Cortex of kidney (tissue), 1 donor: ENCODE measurements around the gene NAA80.
"Not testable (repeated sequence)": the region's sequence is repeated elsewhere in the genome, so short reads cannot be mapped to it uniquely, and the experiment has no call there.

ENCODE experiments used
- DNase-seq: peaks from one replicate; lab custom pipeline; 2025; lab: John Stamatoyannopoulos, UW

The NAA80 gene

DNA sequence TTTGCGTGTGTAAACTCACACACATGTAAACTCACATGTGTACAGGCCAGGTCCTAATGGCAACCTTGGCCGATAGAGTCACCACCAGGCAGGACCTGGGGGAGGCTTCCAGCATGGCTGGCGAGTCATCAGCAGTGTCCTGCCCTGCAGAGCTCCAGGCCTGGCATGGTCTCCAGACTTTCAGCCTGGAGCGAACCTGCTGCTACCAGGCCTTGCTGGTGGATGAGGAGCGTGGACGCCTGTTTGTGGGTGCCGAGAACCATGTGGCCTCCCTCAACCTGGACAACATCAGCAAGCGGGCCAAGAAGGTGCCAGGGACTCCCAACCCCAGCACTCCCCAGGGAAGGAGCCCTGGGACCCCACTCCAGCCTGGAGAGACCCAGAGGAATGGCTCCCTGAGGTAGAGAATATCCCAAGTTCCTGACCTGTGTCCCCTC is 29.2 kb downstream of the NAA80 start:
- no peak for DNase-seq

DNA sequence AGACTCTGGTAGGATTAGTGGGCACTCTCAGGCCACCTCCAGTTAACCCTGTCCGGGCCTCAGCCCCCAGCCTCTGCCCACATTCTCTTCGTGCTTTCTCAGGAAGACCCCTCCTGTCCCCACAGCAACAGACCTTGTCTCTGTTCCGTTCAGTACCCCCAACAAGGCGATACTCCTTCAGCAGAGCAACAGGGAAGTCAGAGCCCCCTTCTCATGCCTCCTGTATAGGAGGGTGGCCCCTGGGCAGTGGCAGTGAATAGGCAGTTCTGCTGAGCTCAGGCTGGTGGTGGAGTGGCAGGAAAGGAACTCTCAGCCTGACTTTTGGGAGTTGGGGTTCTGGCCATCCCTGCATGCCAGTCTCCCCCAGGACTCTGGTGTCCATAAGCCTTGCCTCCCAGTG is 29.7 kb downstream of the NAA80 start:
- no peak for DNase-seq

DNA sequence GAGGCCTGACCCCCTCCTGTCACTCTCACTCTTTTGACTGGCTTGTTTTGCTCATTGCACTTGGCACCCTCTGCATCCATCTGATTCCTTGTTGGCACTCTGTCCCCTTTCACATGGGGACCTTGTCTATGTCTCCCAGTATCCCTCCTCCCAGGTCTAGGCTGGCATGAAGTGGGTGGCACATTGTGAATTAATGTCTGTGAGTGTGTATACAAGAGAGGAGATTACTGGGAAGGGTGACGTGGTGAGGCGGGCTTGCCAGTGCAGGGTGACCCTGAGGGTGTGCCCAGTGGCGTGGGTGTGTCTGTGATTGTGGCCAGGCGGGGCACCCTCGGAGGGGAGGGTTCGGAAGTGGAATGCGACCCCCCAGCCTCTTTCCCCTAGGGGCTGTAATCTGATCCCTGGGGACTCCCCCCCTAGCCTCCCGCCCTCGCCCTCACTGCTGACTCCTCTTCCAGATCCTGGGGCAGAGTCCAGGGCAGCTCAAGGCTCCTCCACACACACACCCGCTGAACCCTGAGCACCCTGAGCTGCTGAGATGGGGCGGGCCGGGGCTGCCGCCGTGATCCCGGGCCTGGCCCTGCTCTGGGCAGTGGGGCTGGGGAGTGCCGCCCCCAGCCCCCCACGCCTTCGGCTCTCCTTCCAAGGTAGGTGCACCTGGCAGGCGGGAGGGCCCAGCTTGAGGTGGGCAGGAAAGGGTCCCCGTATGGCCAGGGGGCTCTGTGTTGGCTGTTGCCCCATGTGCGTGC is 30.3 kb downstream of the NAA80 start, which contains the start of gene SEMA3B:
Gene SEMA3B, plus strand, starts transcription at position 445 of the 749 bp plus-strand sequence. Its CDS starts 94 bp downstream, at position 539.
- no peak for DNase-seq

DNA sequence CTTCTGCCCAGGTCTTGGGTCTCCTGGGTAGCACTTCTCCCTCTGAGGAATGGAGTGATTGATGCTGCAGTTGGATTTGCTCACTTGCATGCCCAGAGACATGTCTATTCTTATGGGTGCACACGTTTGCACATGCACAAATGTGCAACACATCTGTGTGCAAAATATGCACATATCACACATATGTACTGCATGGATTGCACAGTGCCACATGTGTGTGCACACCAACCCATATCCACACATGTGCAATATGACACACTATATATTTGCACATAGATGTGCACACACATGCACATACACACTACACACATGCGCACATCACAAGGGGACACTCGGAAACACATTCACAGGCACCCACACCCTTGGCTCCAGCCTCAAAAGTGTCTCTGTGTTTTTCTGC is 30.9 kb downstream of the NAA80 start:
- no peak for DNase-seq

DNA sequence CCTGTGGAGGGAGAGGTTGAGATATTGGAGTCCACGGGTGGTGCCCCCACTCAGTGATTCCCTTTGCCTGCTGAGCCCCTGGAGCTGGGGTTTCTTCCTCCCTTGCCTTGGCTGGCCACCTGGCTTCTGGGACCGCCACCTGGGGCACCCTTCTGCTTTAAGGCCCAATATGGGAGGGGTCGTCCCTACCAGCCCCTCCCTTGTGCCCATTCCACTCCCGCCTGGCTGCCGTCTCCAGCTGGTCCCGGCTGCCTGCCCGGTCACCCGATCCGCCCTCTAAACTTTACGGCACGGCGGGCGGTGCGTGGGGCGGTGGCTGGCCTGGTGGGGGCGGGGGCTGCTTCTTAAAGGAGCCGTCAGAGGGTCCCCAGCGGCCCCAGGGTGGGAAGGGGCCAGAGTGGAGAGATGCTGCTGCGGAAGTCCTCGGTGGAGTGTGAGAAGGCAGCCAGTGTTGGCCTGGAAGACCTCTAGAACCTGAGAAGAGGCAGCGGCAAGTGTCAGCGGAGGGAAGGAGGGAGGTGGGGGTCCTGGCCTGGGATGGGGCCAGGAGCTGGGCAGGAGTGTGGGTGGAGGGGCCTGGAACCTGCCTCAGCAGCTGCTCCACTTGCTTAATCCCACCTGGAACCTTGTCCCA is 31.8 kb downstream of the NAA80 start:
- DNase-seq = no peak

DNA sequence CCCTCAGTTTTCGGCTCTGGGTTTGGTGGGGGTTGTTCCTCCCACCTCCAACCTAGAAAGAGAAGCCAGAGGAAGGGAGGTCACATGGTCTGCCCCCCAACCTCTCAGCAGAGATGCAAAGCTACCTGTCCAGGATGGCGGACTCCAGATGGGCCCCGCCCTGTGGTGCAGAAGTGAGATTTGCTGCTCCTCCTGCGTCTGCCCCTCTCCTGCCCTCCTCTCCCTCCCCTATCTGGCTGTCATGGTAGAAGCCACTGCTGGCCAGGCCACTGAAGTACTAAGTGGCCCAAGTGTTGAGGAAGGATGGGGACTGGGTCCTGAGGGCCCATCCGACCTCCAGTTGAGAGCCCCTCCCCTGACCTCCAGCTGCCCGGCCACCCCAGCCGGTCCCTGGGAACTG is 32.4 kb downstream of the NAA80 start:
- no peak for DNase-seq

DNA sequence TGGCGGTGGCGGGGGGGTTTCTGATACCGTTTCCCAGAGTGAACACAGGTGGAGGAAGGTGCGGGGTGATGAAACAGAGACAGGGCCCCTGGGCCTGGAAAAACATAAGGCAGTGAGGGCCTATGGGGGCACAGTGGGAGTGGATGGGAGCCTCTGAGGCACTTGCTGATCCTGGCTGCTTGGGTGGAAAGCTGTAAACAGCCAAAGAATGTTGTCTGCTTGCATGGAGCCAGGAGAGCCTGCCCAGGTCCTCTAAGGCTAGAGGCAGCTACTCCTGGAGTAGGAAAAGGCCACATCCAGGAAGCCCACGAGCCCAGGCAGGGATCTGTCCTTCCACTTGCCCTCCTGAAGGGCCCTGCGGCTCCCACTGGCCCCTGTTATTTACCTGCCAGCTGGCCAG is 33.2 kb downstream of the NAA80 start:
- DNase-seq = no peak

DNA sequence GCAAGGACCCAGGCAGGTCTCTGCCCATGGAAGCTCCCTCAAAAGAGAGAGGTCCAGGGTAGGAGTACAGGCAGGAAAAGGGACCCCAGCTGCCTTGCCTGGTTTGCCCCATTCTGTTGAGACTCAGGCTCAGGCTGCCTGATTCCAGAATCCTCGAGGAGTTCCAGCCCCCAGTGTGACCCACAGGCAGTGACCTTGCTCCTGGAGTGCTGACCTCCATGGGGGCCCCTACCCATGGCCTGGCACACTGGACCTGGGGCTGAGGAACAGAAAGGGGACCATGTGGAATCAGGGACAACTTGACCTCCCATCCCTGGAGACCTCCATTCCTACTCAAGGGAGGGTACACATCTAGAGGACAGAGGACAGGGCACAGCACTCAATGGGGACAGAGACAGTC is 33.6 kb downstream of the NAA80 start:
- DNase-seq = no peak

DNA sequence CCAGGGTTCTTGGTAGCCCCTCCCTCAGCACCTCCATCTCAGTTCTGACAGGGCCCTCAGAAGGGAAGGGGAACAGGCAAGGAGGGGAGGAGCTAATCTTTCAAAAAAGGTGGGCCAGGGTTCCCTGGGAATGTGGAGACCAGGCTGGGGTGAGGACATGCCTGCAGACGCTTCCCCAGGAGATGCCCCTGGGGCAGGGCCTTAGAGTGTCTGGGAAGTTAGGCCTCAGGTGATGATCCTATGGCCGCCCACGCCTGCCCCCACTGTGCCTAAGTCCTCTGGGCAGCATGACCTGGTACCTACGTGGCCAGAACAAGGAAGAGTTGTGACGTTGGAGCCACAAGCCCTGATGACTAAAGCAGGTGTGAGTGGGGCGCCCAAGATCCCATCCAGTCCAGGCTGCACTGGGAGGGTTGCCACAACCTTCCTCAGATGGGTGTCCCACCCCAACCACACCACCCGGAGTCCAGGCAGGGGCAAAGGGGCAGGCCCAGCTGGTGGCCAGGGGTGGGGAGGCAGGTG is 34.2 kb downstream of the NAA80 start:
- no peak for DNase-seq

DNA sequence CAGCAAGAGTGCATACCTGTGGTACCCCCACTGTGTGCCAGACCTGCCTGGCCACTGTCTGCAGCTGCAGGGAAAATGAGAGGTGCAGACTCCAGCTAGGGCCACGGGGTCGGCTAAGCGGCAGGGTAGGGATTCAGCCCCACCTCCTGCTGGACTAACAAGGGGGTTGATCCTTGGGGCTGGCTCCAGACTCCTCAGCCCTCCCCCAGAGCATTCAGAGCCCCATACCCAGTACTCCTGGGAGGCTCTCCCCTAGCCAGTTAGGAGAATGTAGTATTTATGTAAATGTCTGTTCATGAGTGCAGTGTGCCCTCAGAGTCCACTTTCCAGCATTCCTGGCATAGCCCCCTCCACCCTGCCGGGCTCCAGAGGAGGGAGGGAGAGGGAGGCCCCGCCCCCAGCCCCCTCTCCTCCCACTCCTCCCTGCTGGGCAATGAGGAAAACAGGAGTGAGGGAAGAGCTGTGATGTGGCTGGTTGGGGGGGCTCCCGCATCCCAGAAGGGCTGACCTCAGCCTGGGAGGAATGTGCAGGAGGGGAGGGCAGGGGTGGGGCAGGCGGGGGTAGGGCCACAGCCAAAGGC is 34.7 kb downstream of the NAA80 start:
- DNase-seq = no peak

DNA sequence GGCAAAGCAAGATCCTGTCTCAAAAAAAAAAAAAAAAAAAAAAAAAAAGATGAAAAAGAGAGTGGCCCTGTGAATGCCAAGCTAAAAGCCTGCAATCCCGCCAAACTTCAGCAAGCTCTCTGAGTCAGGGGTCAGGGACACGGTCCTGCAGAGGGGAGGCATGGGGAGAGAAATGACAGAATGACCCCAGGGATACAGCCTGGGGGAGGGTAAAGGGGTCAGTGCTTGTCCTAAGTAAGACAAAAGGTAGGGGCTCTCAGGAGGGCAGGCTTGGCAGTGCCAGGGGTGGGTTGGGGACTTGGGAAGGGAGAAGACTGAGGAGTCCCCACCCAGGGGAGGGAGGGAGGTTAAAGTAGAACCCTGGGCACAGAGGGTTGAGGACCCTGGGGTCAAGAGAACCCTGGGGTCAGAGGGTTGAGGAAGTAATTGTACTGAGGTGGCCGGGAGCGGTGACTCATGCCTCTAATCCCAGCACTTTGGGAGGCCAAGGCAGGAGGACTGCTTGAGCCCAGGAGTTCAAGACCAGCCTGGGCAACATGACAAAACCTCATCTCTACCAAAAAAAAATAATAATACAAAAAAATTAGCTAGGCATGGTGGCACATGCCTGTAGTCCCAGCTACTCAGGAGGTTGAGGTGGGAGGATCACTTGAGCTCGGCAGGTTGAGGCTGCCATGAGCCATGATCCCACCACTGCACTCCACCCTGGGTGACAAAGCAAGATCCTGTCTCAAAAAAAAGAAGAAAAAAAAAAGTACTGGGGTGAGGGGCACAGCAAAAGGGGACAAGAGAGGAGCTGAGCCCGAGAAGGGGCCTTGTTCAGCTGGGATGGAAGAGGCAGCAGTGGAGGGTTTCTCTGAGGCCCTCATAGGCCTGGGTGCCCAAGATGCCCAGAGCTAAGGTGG is 35.5 kb downstream of the NAA80 start:
- no peak for DNase-seq

DNA sequence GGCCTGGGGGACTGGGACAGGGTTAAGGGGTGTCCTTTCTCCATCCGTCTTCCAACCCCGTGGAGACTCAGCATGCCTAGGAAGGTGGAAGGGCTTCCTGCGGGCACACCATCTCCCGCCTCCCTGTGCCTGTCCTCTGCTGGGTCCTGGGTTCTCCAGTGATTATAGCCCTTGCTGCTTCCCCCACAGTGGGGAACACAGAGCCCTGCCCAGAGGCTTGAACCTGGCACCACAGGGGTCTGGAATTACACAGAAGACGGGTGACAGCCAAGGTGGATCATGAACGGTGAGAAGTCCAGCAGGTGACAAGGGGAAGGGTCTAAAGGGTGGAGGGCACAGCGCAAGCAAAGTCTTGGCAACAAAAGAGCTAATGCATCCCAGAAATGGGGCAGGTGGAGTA is 36.4 kb downstream of the NAA80 start:
- no peak for DNase-seq

DNA sequence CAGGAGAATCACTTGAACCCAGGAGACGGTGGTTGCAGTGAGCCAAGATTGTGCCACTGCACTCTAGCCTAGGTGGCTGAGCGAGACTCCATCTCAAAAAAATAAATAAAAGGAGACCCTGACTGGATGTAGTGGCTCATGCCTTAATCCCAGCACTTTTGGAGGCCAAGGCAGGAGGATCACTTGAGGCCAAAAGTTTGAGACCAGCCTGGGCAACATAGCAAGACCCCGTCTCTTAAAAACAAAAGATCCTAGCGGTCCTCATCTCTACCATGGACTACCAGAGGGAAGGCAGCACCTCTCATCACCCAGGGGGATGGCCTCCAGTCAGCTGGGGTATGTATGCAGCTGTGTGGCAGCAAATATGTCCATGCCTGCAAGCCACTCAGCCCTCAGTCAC is 37.0 kb downstream of the NAA80 start:
- DNase-seq = not testable (repeated sequence)

DNA sequence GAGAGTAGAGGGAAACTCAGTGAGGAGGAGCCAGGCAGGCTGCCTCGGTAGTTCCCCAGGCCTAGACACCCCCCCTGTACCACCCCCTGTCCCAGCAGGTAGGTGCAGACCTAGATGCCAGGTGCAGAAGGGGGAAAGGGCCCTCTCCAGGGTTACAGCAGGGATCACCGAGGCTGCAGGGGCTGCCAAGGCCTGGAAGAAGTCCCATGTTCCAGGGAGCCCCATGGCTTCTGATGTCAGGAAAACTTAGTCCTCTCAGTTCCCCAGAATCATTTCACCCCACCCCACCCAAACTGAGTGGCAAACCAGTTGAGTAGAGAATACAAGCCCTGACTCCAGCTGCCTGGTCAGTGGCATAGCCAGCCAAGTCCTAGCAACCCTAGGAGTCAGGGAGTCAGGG is 37.7 kb downstream of the NAA80 start:
- no peak for DNase-seq

DNA sequence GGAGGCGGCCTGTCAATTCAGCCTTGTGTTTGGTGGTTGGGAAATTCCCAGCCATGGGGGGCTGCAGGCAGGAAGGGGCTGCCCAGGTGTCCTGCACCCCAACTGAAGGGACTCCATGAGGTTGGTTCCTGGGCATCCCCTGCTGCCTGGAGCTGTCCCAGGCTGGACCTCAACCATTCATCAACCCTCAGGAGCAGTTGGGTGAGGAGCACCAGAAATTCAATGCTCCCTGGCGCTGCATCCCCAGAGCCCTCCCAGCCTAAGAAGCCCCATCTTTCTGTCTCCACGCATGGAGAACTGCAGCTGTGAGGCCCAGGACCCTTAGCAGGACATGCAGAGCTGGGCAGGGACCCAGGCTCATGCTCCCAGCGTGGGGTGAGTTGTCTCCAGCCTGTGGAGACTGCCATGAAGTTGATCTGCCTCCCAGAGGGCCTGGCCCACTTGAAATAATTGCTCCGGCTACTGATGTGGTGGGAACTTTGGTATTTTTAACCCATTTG is 38.2 kb downstream of the NAA80 start:
- no peak for DNase-seq

DNA sequence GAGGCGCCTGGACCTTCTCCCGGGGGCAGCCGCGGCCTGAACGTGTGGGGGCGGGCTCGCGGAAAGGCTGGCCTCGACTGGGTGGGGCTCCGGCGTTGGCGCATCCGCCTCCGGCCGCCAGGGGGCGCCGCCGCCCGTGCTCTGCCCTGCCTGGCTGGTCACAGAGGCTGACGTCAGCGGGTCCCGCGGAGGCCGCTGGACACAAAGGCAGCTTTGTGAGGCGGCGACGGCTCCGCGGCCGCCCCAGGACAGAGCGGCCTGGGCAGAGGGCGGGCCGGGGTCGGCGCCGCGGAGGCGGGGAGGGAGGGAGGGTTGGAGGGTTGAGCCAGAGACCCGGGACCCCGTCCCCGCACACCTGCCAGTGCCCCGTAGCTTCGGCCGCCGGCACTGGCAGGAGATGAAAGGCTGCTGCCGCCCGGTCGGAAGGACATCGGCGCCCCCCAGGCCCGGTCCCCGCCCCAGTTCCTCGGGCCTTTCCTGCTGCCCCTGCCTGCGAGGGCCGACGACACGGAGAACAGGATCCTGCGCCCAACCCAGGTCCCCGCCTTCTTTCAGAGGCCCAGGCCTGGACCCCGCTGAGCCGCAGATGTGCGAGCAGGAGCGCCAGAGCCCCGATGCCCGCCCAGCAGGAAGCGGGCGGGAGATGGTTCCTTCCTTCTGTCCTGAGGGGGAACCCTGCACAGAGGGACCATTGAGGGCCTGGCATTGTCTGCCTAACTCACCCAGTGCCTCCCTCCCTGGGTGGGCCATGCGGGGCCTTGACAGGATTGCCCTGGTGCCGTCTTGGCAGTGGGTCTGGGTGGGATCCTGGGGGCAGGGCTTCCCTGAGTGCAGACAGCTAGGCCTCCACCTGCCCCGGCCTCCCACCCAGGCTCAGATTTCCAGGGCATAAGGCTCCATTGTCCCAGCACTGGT is 38.9 kb downstream of the NAA80 start:
- DNase-seq = peak; percentile 67

DNA sequence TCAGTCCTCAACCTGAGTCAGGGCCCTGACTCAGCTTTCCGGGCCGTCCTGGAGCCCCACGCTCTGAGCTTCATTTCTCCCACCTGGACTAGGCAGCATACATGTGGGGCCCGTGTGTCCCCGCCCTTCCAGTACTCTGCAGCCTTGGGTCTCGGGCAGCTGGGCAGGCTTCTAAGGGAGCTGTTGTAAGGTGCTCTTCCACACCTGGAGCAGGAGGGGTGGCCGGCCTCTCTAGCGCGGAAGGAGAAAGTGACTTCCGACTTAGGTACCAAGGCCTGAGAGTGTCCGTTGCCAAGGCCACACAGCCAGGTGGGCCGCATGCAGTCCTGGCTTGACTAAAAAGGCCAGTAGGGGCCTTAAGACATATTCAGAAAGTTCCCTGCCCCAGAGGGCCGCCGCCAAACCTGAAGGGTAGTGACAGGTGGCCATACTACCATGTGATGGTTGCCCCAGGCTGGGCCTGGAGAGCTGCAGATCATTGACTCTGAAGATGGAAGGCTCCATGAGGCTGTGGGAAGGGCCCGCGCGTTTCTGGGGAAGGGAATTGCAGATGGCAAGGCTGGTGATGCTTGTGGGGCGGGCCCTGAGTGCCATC is 39.7 kb downstream of the NAA80 start:
- no peak for DNase-seq

DNA sequence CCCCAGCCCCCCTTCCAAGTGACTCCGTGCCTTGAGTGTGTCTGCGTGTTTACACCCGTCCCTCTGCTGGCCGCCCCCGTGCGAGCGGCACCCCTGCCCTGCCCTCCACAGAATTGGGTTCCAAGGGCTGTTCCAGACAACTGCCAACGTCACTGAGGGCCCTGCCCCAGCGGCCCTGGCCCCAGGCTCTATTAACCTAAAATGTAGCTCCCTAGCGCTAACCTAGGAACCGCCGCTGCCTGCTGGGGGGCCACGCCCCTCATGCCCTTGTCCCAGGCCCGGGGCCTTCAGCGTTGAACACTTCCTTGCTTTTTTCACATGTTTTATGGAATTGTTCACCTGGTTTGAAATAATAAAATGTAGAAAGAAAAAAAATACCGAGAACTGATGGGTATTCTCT is 40.2 kb downstream of the NAA80 start:
- no peak for DNase-seq

DNA sequence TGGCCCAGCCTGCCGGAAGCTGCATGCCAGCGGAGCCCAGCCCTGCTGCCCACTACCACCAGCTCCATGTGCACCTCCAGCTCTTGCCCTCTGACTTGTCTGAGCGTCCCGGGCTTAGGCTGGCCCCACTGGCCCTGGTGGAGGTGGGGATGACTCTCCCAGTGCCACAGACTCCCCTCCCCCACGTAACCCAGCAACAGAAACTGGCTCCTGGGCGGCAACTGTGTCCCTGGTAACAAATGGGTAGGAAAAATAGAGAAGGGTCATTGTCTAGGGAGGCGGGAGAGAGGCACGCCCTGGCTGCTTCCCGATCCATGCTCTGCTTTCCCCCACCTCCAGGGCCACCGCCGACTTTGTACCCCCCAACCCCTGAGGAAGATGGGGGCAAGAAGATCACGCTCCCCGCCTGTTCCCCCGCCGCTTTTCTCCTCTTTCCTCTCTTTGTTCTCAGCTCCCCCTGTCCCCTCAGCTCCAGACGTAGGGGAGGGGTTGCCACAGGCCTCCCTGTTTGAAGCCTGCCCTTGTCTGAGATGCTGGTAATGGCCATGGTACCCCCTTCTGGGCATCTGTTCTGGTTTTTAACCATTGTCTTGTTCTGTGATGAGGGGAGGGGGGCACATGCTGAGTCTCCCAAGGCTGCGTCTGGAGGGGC is 41.0 kb downstream of the NAA80 start:
- DNase-seq = no peak
